ENCODE measurements around the gene BIRC5. TPM values are rescaled to one million over a fixed set of nuclear protein-coding genes. Genes with fewer than 3 reads are reported as not detected.
A peak's percentile ranks its signal among the peaks of the same experiment; 100 is the strongest.

The BIRC5 gene
- total RNA-seq, 1 donor from 2014 or later, result 134 TPM

DNA sequence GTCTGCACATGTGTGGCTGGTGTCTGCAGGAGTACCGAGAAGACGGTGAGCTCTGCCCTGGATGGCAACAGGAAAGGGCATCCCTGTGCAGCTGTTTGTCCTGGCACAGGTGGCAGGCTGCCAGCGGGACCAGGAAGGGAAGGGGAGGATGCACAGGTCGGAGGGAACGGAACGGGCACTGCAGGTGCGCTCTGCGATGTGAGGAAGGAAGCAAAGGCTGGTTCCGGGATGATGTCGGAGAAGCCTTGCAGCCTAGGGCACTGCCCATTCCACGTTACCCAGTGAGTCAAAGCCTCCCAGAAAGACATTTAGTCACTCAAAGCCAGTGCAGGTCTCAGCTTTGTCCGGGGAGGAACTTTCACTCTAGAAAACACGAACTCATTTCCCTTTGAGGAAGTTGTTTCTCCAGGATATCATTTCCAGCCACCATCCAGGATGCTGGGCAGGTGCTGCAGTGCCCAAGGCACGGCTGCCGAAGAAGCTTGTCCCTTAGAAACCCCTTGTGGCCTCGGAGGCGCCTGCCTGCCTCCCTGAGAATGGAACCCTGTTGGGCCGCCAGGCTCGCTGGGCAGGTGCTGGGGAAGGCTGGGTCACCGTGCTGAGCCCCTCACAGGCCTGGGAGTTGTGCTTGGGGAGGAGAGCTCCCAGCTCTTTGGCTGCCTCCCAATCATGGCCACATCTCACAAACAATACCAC is 12.9 kb downstream of the BIRC5 start:
- TF ChIP-seq, protein P1, sequence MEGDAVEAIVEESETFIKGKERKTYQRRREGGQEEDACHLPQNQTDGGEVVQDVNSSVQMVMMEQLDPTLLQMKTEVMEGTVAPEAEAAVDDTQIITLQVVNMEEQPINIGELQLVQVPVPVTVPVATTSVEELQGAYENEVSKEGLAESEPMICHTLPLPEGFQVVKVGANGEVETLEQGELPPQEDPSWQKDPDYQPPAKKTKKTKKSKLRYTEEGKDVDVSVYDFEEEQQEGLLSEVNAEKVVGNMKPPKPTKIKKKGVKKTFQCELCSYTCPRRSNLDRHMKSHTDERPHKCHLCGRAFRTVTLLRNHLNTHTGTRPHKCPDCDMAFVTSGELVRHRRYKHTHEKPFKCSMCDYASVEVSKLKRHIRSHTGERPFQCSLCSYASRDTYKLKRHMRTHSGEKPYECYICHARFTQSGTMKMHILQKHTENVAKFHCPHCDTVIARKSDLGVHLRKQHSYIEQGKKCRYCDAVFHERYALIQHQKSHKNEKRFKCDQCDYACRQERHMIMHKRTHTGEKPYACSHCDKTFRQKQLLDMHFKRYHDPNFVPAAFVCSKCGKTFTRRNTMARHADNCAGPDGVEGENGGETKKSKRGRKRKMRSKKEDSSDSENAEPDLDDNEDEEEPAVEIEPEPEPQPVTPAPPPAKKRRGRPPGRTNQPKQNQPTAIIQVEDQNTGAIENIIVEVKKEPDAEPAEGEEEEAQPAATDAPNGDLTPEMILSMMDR (conservative IDR thresholded peaks at IDR 0.05), result no peak
- Mint-ChIP-seq H3K4me1 (no peaks in the 10 kb centered on the region), H3K4me3 (peak overlapping the region; percentile 44), H3K27me3 (ENCODE audit: low read depth) (peaks cover 24% of the 10 kb centered on the region), H3K36me3 (ENCODE audit: low read depth) (no peaks in the 10 kb centered on the region), H3K27ac (ENCODE audit: unreplicated experiment) (no peak overlapping the region), H3K9me3 (no peaks in the 10 kb centered on the region)
- DNase-seq (ENCODE audit: low read depth, low spot score), result no peak

DNA sequence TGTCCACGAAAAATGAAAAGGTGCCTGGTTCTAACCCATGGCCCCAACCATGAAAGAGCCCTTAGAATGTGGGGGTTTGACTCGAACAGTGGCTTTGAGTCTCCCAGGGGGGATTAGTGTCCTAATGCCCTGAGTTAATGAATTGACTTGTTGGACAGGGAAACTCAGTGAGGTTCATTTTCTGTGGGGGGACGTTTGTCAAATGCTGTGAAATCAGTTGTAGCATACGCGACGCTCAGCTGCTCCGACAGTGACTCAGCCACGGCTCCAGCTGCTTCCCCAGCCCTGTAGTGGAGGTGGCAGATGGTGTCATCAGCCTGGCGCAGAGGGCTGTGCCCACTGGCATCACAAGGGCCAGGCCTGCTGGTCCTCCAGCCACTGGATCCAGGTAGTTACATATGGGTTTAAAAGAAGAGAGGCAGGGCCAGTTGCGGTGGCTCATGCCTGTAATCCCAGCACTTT is 13.4 kb downstream of the BIRC5 start:
- Mint-ChIP-seq H3K27ac (ENCODE audit: unreplicated experiment) (no peak overlapping the region), H3K9me3 (no peaks in the 10 kb centered on the region), H3K4me1 (no peaks in the 10 kb centered on the region), H3K27me3 (ENCODE audit: low read depth) (peaks cover 30% of the 10 kb centered on the region), H3K4me3 (no peak overlapping the region), H3K36me3 (ENCODE audit: low read depth) (no peaks in the 10 kb centered on the region)
- TF ChIP-seq, protein P1 (conservative IDR thresholded peaks at IDR 0.05), result no peak
- DNase-seq (ENCODE audit: low read depth, low spot score), result no peak

DNA sequence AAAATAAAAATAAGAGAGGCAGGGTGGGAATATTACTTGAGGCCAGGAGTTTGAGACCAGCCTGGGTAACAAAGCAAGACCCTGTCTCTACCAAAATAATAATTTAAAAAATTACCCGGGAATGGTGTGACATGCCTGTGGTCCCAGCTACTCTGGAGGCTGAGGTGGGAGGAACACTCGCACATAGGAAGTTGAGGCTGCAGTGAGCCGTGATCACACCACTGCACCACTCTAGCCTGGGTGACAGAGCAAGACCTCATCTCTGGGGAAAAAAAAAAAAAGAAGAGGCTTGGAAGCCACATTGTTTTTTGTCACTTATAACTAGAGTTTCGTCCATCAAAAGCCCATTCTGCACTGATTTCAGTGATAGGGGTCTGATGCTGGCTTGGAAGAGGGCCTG is 14.1 kb downstream of the BIRC5 start:
- H3K36me3 Mint-ChIP-seq (ENCODE audit: low read depth), result no peaks in the 10 kb centered on the region
- peaks cover 37% of the 10 kb centered on the region for H3K27me3 Mint-ChIP-seq (ENCODE audit: low read depth)
- H3K4me1 Mint-ChIP-seq, result no peaks in the 10 kb centered on the region
- TF ChIP-seq, protein P1 (conservative IDR thresholded peaks at IDR 0.05), result no peak
- no peak for DNase-seq (ENCODE audit: low read depth, low spot score)
- H3K4me3 Mint-ChIP-seq, result no peak overlapping the region
- no peaks in the 10 kb centered on the region for H3K9me3 Mint-ChIP-seq
- H3K27ac Mint-ChIP-seq (ENCODE audit: unreplicated experiment), result no peak overlapping the region

DNA sequence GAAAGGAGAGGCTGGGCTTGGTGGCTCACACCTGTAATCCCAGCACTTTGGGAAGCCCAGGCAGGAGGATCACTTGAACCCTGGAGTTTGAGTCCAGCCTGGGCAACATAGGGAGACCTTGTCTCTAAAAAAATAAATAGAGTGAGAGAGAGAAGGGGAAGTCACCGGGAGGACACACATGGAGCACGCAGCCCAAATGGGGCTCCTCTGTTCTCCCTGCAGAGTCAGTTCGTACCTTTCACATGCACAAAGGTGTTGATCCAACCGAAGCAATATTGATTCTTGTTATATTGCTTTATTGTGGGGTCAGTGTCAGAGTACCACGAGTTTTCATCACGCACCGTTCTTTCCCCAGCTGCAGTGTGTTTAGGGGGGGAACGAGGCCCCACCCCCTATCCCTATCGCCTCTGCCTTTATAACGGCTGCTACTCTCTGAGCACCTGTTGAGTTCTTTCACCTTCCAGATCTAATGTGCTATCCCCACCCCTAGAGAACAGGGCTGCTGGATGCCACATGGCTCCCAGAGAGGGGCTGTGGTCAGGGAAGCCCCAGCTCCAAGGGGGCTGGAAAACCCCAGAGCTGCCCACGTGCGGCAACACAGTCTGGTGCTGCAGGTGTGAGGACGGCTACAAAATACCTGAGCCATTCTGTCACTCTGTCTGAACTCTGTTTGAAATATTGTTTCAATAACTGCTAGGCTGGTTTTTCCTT is 16.4 kb downstream of the BIRC5 start:
- TF ChIP-seq, protein P1 (conservative IDR thresholded peaks at IDR 0.05), result no peak
- H3K4me1 Mint-ChIP-seq, result no peaks in the 10 kb centered on the region
- no peak for DNase-seq (ENCODE audit: low read depth, low spot score)
- no peaks in the 10 kb centered on the region for H3K36me3 Mint-ChIP-seq (ENCODE audit: low read depth)
- H3K9me3 Mint-ChIP-seq, result no peaks in the 10 kb centered on the region
- H3K4me3 Mint-ChIP-seq, result peak overlapping the region; percentile 6
- peaks cover 45% of the 10 kb centered on the region for H3K27me3 Mint-ChIP-seq (ENCODE audit: low read depth)
- H3K27ac Mint-ChIP-seq (ENCODE audit: unreplicated experiment), result no peak overlapping the region

DNA sequence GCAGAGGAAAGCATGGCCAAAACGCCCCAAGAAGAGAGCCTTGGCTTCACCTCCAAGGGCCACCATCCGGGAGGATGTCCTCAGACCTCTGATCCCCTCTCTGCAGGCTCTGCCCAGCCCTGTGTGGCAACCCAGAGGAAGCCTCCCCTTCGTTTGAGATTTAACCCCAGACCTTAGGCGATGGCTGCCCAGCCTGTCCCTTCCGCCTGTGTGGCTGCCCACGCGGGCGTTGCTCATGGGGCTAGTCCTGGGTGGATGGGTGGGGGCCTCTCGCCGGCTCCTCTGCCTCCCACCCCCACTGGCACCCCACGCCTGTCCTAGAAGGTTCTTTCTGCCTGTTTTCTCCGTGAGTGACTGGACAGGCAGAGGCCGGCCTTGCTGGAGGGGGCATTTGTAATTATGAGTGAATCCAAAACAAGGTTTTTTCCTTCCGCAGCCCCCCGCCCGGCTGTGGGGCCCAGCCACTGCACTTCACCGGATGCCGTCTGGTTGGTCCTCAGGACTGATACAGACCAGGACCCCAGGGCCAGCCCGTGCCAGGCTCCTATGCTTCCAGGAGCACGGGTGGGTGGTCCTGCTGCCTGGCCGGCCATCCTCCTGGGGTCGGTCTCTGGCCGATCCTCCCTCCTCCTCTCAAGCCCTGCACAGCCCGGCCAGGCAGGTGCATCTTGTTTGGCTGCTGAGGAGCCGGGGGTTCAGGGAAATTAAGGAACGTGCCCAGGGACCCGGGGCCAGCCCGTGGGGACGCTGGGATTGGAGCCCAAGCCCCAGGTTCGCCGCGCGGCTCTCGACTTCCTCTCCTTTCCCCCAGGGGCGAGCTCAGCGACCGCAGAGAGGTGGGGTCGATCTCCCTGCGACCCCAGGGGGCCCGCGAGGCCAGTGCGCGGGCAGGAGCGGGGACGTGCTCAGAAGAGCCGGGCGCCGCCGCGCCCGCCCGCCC is 17.2 kb downstream of the BIRC5 start, which contains the start of gene TMEM235:
TMEM235 (plus strand) TSS at position 636 of the 940 bp plus-strand sequence. CDS start 393 bp downstream, outside the sequence.
- H3K9me3 Mint-ChIP-seq, result no peaks in the 10 kb centered on the region
- TF ChIP-seq, protein P1 (conservative IDR thresholded peaks at IDR 0.05), result no peak
- H3K27me3 Mint-ChIP-seq (ENCODE audit: low read depth), result peaks cover 45% of the 10 kb centered on the region
- H3K27ac Mint-ChIP-seq (ENCODE audit: unreplicated experiment), result no peak within 1 kb of the TSS
- no peaks in the 10 kb centered on the region for H3K4me1 Mint-ChIP-seq
- no peak for DNase-seq (ENCODE audit: low read depth, low spot score)
- H3K4me3 Mint-ChIP-seq, result peak within 1 kb of the TSS; percentile 6
- no peaks in the 10 kb centered on the region for H3K36me3 Mint-ChIP-seq (ENCODE audit: low read depth)
